ENCODE data around the gene ELL.

DNA sequence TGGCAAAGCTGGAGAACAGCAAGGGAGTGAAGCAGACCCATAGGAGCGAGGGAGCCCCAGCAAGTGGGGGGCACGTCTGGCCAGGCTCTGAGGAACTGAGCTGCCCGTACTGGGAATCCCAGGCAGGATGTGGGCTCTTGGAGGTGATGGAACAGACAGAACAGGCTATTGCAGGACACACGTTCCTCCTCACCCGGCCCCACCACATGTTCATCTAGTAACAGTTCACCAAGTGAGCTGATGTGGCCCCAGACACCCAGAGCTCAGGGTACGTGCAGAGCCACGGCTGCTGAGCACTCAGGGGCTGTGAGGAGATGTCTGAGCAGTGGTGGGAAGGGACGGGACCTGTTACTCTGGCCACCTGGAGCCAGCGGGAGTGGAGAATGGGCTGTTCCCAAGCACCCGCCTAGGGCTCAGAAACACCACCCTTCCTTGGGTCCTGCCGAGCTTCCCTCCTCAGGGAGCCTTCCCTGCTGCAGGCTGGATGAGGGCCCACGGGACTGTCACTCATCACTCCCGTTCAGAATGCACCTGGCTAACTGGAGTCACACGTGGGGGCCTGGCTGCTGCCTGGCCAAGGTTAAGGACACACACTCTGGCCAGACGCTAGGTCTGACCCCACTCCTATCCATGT is 18.4 kb downstream of the ELL start:
- TF ChIP-seq EP300 (IDR thresholded peaks at IDR 0.05), result no peak
- TF ChIP-seq CTCF (IDR thresholded peaks at IDR 0.05), result no peak
- no peak for TF ChIP-seq POLR2A (IDR thresholded peaks at IDR 0.05)
- TF ChIP-seq POLR2AphosphoS5 (IDR thresholded peaks at IDR 0.05), result no peak

Measured in upper lobe of left lung (tissue), 4 donors.